ENCODE results near the gene OSBPL5. TPM values are rescaled to one million over a fixed set of nuclear protein-coding genes. Genes with fewer than 3 reads are reported as not detected.

Gene OSBPL5
- total and polyA plus RNA-seq, 4 experiments from 2014 or later = 0.75 to 5.2 (median 2.9) TPM

DNA sequence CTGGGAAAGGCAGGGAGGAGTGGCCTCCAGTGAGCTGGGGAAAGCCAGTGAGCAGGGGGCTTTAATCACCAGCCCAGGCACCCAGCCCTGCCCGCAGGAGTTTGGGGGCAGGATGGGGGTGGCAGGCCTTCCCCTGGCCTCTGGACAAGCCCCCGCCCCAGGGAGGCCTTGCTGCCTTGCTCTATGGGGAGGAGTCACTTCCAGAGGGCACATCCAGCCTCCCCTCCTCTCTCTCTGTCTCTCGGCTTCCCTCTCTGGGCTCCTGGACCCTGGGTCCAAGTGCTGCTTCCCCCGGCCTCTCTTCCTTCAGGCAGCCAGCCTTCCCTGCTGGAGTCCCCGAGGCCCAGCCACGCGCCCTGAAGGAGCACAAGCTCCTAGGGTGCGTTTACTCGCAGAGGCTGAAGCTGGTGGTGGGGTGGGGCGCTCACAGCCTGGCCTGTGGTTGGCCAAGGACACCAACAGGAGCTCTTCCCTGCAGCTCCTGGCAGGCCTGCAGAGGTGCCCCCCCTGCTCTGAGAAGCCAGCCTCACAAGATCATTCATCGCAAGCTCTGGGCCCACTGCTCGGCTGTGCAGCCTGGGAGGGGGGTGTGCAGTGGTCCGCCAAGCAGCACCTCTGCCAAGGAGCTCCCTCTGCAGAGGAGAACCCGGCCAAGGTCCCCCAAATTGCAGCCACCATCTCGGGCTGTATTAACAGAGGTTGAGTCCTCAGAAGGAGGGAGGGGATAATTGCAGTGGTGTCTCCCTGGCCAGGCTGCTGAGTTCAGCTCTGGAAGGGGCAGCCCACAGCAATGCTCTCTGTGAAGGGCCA lies 25.4 kb downstream of the OSBPL5 start:
- Histone ChIP-seq H3K27ac (ENCODE audit: low read depth, low read length) (no peak overlapping the region), H3K4me1 (ENCODE audit: insufficient read depth, low read length) (no peaks in the 10 kb centered on the region), H3K9me3 (ENCODE audit: control insufficient read depth in 1 of 2, low read length in 2 of 2) (no peaks in the 10 kb centered on the region), H3K27me3 (ENCODE audit: insufficient read depth, low read length) (no peaks in the 10 kb centered on the region), H3K36me3 (ENCODE audit: insufficient read depth, low read length) (no peaks in the 10 kb centered on the region), H3K4me3 (ENCODE audit: low read length in 2 of 2) (no peak overlapping the region)
- H3K9me3 Mint-ChIP-seq = no peaks in the 10 kb centered on the region
- H3K36me3 Mint-ChIP-seq = no peaks in the 10 kb centered on the region
- no peak overlapping the region for H3K27ac Mint-ChIP-seq
- POLR2A ChIA-PET (ENCODE audit: partially characterized antibody) = no interaction called here
- DNase-seq = no peak
- intact Hi-C loops (cut with micrococcal nuclease) = no loop called here
- CTCF ChIA-PET (ENCODE audit: partially characterized antibody) = no interaction called here
- H3K4me1 Mint-ChIP-seq = peaks cover 0 to 1% (median 0%) of the 10 kb centered on the region in 4 donors
- no peak overlapping the region for H3K4me3 Mint-ChIP-seq
- H3K27me3 Mint-ChIP-seq = no peaks in the 10 kb centered on the region

DNA sequence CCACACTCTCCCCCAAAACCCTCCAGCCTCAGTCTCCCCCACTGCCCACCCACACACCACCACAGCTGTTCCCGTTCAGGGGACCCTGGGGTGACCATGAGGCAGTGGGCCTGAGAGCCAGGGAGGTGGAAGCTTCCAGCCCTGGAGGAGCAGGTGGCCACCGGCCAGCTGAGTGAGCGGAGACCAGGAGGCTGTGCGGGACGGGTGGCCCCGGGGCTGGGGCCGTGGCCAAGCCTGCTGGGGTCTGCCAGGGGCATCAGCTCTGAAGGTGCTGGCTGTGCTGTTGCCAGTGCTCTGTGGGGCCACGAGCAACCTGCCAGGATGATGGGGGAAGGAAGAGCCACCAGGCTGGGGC lies 26.0 kb downstream of the OSBPL5 start:
- H3K36me3 Mint-ChIP-seq = no peaks in the 10 kb centered on the region
- H3K27ac Mint-ChIP-seq = no peak overlapping the region
- Histone ChIP-seq H3K27ac (ENCODE audit: low read depth, low read length) (no peak overlapping the region), H3K9me3 (ENCODE audit: control insufficient read depth in 1 of 2, low read length in 2 of 2) (no peaks in the 10 kb centered on the region), H3K27me3 (ENCODE audit: insufficient read depth, low read length) (no peaks in the 10 kb centered on the region), H3K36me3 (ENCODE audit: insufficient read depth, low read length) (no peaks in the 10 kb centered on the region), H3K4me1 (ENCODE audit: insufficient read depth, low read length) (no peaks in the 10 kb centered on the region), H3K4me3 (ENCODE audit: low read length in 2 of 2) (no peak overlapping the region)
- intact Hi-C loops (cut with micrococcal nuclease) = no loop called here
- POLR2A ChIA-PET (ENCODE audit: partially characterized antibody) = no interaction called here
- H3K27me3 Mint-ChIP-seq = no peaks in the 10 kb centered on the region
- no peak for DNase-seq
- H3K4me1 Mint-ChIP-seq = peaks cover 0 to 1% (median 0%) of the 10 kb centered on the region in 4 donors
- no peak overlapping the region for H3K4me3 Mint-ChIP-seq
- CTCF ChIA-PET (ENCODE audit: partially characterized antibody) = no interaction called here
- H3K9me3 Mint-ChIP-seq = no peaks in the 10 kb centered on the region

DNA sequence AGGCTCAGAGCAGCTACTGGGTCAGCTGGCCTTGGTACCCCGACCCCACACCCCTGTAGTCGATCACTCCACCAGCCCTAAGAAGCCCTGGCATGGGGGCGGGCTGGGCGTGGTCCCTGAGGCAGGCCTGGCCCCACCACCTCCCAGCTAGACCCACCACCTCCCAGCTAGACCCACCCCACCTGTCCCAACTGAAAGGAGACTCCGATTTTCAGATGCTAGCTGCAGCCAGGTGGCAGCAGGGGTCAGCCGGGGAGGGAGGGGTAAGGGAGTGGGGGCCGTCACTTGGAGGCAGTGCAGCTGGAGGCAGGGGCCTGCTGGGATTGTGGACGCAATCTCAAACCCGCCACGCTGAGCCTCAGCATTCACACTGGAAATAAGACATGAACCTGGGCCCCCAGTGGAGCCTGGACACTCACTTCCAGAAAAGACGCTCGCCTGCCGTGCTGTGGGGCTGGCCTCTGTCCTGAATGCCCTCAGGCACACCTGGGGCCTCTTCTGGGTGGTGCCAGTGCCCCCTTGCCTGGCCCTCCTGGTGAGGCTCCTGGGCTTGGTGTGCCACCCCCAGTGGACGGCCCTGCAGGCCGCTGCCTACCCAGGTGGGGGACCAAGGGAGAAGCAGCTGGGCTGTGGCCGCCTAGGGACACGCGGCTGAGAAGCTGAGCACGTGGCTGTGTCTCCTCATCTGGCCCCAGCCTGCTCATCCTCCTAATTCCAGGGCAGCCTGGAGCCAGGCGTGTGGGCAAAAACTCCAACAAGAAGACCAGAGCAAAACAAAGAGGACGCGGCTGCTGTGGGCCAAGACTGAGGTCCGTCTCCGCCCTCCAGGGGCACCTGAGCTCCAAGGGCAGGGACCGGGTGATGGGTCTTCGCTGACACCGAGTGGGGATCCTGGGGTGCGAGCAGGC lies 26.7 kb downstream of the OSBPL5 start:
- H3K36me3 Mint-ChIP-seq = no peaks in the 10 kb centered on the region
- no peak overlapping the region for H3K27ac ChIP-seq (ENCODE audit: low read depth, low read length)
- no peaks in the 10 kb centered on the region for H3K27me3 Mint-ChIP-seq
- H3K4me1 ChIP-seq (ENCODE audit: insufficient read depth, low read length) = no peaks in the 10 kb centered on the region
- intact Hi-C loops (cut with micrococcal nuclease) = no loop called here
- H3K27ac Mint-ChIP-seq = no peak overlapping the region
- peaks cover 0 to 1% (median 0%) of the 10 kb centered on the region in 4 donors for H3K4me1 Mint-ChIP-seq
- H3K36me3 ChIP-seq (ENCODE audit: insufficient read depth, low read length) = no peaks in the 10 kb centered on the region
- ChIA-PET POLR2A (ENCODE audit: partially characterized antibody) (no interaction called here), CTCF (ENCODE audit: partially characterized antibody) (no interaction called here)
- no peak overlapping the region for H3K4me3 Mint-ChIP-seq
- no peaks in the 10 kb centered on the region for H3K9me3 Mint-ChIP-seq
- H3K9me3 ChIP-seq (ENCODE audit: control insufficient read depth in 1 of 2, low read length in 2 of 2) = no peaks in the 10 kb centered on the region
- no peaks in the 10 kb centered on the region for H3K27me3 ChIP-seq (ENCODE audit: insufficient read depth, low read length)
- no peak overlapping the region for H3K4me3 ChIP-seq (ENCODE audit: low read length in 2 of 2)
- DNase-seq = no peak

DNA sequence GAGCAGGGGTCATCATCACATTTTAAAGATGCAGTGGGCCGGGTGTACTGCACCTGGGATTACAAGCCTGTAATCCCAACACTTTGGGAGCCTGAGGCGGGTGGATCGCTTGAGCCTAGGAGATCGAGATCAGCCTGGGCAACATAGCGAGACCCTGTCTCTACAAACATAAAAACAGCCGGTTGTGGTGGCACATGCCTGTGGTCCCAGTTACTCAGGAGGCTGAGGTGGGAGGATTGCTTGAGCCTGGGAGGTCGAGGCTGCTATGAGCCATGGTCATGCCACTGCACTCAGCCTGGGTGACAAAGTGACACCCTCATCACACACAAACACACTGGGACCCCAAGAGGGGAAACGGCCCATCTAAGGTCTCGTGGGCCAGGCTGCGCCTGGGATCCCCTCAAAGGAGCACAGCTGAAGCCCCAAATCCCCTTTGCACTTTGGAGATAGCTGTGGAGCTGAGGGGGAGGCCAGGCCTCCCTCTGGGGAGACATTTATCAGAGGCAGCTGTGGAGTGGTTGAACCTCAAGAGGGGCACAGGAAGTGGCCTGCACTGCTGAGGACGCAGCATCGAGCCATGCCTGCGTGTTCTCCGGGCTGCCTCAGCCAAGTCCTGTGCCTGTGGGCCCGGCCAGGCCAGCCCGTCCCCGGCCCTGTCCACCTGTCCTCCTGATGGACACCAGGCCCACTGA lies 27.5 kb downstream of the OSBPL5 start:
- Mint-ChIP-seq H3K36me3 (no peaks in the 10 kb centered on the region), H3K27ac (no peak overlapping the region), H3K9me3 (no peaks in the 10 kb centered on the region), H3K4me1 (peaks cover 0 to 3% (median under 1%) of the 10 kb centered on the region in 4 donors), H3K27me3 (no peaks in the 10 kb centered on the region), H3K4me3 (no peak overlapping the region)
- no peak for DNase-seq
- H3K36me3 ChIP-seq (ENCODE audit: insufficient read depth, low read length) = no peaks in the 10 kb centered on the region
- H3K4me3 ChIP-seq (ENCODE audit: low read length in 2 of 2) = no peak overlapping the region
- ChIA-PET CTCF (ENCODE audit: partially characterized antibody) (no interaction called here), POLR2A (ENCODE audit: partially characterized antibody) (no interaction called here)
- H3K27me3 ChIP-seq (ENCODE audit: insufficient read depth, low read length) = no peaks in the 10 kb centered on the region
- H3K27ac ChIP-seq (ENCODE audit: low read depth, low read length) = no peak overlapping the region
- H3K4me1 ChIP-seq (ENCODE audit: insufficient read depth, low read length) = no peaks in the 10 kb centered on the region
- H3K9me3 ChIP-seq (ENCODE audit: control insufficient read depth in 1 of 2, low read length in 2 of 2) = no peaks in the 10 kb centered on the region
- intact Hi-C loops (cut with micrococcal nuclease) = no loop called here

DNA sequence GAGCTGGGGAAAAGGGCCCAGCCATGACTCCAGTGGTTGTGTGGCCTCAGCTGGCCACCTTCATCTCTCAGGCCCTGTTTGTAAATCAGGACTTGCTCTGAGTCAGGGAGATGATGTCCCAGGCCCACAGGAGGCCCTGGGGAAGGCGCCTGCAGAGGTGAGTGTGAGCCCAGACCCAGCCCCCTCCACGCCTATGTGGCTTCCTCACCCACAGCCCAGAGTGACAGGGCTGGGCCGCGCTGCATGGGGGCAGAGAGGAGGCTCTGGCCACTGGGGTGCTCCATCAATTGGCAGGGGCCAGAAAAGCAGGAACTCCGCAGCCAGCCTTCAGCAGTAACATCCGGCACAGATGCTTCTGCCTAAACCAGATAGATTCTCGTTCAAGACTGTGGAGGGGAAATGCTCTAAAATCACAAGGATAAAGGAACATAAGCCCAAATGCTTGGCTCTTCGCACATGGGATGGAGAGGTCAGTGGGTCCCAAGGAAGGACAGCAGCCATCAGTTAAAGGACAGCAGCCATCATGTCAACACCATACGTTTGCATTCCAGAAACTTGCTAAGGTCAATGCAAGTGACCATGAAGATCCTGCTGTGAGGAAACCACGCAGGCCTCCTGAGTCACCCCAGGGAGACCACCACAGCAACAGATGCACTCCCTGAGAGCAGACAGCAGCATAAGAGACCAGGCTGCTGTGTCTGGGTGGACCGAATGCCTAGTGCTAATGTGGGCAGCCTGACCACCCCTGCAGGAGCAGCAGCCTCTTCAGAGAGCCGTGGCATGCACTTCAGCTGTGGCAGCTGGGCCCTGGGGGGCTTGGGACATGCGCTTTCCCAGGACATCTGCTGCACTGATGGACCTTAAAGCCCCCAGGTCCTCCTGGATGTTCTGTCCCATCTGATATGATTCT lies 28.3 kb downstream of the OSBPL5 start:
- H3K4me1 ChIP-seq (ENCODE audit: insufficient read depth, low read length) = no peaks in the 10 kb centered on the region
- ChIA-PET POLR2A (ENCODE audit: partially characterized antibody) (no interaction called here), CTCF (ENCODE audit: partially characterized antibody) (no interaction called here)
- Mint-ChIP-seq H3K9me3 (no peaks in the 10 kb centered on the region), H3K27ac (peak overlapping the region in 1 of 7 donors; percentile 70), H3K27me3 (no peaks in the 10 kb centered on the region), H3K4me3 (peak overlapping the region in 1 of 8 donors; percentile 4), H3K36me3 (no peaks in the 10 kb centered on the region), H3K4me1 (peaks cover 0 to 3% (median under 1%) of the 10 kb centered on the region in 4 donors)
- H3K36me3 ChIP-seq (ENCODE audit: insufficient read depth, low read length) = no peaks in the 10 kb centered on the region
- H3K27me3 ChIP-seq (ENCODE audit: insufficient read depth, low read length) = no peaks in the 10 kb centered on the region
- no peaks in the 10 kb centered on the region for H3K9me3 ChIP-seq (ENCODE audit: control insufficient read depth in 1 of 2, low read length in 2 of 2)
- no peak overlapping the region for H3K4me3 ChIP-seq (ENCODE audit: low read length in 2 of 2)
- no peak overlapping the region for H3K27ac ChIP-seq (ENCODE audit: low read depth, low read length)
- intact Hi-C loops (cut with micrococcal nuclease) = no loop called here
- DNase-seq = no peak

DNA sequence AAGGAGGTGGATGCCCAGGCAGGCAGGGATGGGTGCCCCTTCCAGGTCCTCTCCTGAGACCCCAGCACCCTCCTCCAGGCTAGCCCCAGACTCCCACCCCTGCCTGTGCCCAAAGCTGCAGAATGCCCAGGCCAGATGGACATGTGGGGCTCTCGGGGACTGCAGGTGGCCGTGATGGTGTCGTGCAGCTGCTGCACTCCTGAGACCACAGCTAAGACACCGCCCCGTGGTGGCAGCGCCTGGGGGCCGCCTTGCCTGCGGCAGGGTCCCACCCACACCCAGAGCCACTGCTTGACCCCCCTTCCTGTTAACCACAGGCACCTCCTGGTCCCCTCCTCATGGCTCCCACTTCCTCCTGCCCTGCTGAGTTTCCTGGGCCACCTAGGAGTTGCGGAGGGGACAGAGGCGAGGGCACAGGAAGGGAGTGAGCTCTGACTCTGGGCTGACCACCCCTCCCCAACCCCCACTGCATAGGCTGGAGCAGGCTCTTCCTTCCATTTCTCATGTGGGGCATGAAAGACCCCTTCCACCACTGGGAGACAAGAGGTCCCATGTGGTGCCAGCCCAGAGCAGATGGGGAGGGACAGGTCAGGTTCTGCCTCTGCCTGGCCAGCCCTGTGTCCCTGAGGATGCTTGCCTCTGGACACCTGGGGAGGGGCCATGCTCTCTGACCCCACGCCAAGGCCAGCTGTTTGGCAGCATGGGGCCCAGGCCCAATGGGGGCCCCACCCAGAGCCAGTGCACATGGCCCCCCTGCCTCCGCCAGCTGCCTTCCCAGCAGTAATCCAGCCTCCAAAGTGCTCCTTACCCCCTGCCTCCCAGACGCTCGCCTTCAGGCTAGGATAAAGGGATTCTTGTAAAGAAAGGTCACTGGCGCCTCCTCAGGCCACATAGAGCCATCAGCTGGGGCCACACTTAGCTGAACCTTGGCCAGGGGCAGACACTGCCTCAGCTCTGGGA lies 29.3 kb downstream of the OSBPL5 start:
- H3K4me1 ChIP-seq (ENCODE audit: insufficient read depth, low read length) = no peaks in the 10 kb centered on the region
- Mint-ChIP-seq H3K36me3 (no peaks in the 10 kb centered on the region), H3K4me3 (no peak overlapping the region), H3K4me1 (peaks cover 0 to 3% (median 0%) of the 10 kb centered on the region in 4 donors), H3K27ac (no peak overlapping the region), H3K9me3 (no peaks in the 10 kb centered on the region), H3K27me3 (no peaks in the 10 kb centered on the region)
- H3K36me3 ChIP-seq (ENCODE audit: insufficient read depth, low read length) = no peaks in the 10 kb centered on the region
- intact Hi-C loops (cut with micrococcal nuclease) = no loop called here
- no peak for DNase-seq
- CTCF ChIA-PET (ENCODE audit: partially characterized antibody) = no interaction called here
- H3K27me3 ChIP-seq (ENCODE audit: insufficient read depth, low read length) = no peaks in the 10 kb centered on the region
- no peaks in the 10 kb centered on the region for H3K9me3 ChIP-seq (ENCODE audit: control insufficient read depth in 1 of 2, low read length in 2 of 2)
- H3K4me3 ChIP-seq (ENCODE audit: low read length in 2 of 2) = no peak overlapping the region
- POLR2A ChIA-PET (ENCODE audit: partially characterized antibody) = no interaction called here
- no peak overlapping the region for H3K27ac ChIP-seq (ENCODE audit: low read depth, low read length)
